Activated CD4-positive, alpha-beta T cell treated with anti-CD3 and anti-CD28 coated beads, Interleukin-2, amount 10 ng/mL, durations not matched to agents 24 days and 14 days (primary cell): ENCODE measurements around the gene SNTA1. TPM values are rescaled to one million over a fixed set of nuclear protein-coding genes. Genes with fewer than 3 reads are reported as not detected.
"Not testable (repeated sequence)": the region's sequence is repeated elsewhere in the genome, so short reads cannot be mapped to it uniquely, and the experiment has no call there.

ENCODE experiments used
- DNase-seq: peaks from one replicate; pipeline ENCODE4 v3.0.0; 2022
- H3K27ac Mint-ChIP-seq: one replicate; pipeline ENCODE4 v1.8.0; 2022; ENCODE audit warnings: mild to moderate bottlenecking, mixed read lengths
- H3K27me3 Mint-ChIP-seq: one replicate; pipeline ENCODE4 v1.8.0; 2022; ENCODE audit warnings: mixed read lengths
- H3K36me3 Mint-ChIP-seq: one replicate; pipeline ENCODE4 v1.8.0; 2022; ENCODE audit warnings: low read depth, mild to moderate bottlenecking, mixed read lengths
- H3K4me1 Mint-ChIP-seq: one replicate; pipeline ENCODE4 v1.8.0; 2021; ENCODE audit warnings: mixed read lengths
- H3K4me3 Mint-ChIP-seq: one replicate; pipeline ENCODE4 v1.8.0; 2022; ENCODE audit warnings: mild to moderate bottlenecking, moderate library complexity, mixed read lengths
- H3K9me3 Mint-ChIP-seq: one replicate; pipeline ENCODE4 v1.8.0; 2021; ENCODE audit warnings: mixed read lengths
- intact Hi-C: fragments of 100-400 bp; cut with micrococcal nuclease; formaldehyde crosslinking; loops from one replicate; pipeline ENCODE4 v1.15.1; 2023
- total RNA-seq: library from RNA; stranded (reverse); gene quantifications from 2 replicates; pipeline ENCODE4 v1.2.3, GENCODE V29; 2022

SNTA1 gene
- 0.91 and 1.0 TPM in 2 replicates for total RNA-seq

DNA sequence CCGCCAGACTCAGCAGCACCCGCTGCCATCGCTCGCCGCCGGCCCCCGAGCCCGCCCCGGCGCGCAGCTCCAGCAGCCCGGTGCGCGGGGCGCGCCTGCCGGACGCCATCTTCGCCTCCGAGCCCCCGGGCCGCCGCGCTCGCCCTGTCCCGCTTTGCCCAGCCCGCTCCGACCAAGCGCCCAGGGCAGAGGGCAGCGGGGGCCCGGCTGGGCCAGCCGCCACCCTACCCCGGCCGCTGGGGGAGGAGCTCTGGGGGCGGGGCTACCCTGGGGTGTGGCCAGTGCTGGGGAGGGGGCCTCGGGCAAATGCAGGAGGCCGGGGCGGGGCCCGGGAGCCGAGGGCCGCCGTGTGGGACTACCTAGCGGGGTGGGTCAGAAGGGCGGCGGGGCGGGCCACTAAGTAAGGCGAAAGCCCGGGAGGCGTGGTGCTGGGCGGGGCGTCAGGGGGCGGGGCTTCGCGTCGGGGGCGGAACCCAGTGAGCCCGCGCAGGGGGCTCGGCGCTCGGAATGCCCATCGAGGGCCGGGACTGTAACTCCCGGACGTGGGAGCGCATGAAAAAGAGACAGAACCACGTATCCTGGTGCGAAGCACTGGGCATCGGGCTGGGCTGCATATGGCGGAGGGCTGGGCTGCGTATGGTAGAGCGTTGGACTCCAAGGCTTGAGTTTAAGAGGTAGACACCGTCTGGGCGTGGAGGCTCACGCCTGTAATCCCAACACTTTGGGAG is at the start of gene SNTA1:
SNTA1 (minus strand) TSS at position 252 of the 728 bp plus-strand sequence; CDS start at position 109, 143 bp downstream.
- peak within 1 kb of the TSS; percentile 91 for H3K4me3 Mint-ChIP-seq
- H3K36me3 Mint-ChIP-seq, result no peaks in the 10 kb centered on the region
- H3K27me3 Mint-ChIP-seq, result peaks cover 13% of the 10 kb centered on the region
- DNase-seq, result peak; percentile 96
- peak within 1 kb of the TSS; percentile 72 for H3K27ac Mint-ChIP-seq
- intact Hi-C loops, result loop anchor here (1.0 to 5.0 kb wide), 3 partner anchors 46 to 549 kb away; partner anchors contain the start of genes ACTL10 and RALY
- H3K9me3 Mint-ChIP-seq, result no peaks in the 10 kb centered on the region
- H3K4me1 Mint-ChIP-seq, result peaks cover 16% of the 10 kb centered on the region

DNA sequence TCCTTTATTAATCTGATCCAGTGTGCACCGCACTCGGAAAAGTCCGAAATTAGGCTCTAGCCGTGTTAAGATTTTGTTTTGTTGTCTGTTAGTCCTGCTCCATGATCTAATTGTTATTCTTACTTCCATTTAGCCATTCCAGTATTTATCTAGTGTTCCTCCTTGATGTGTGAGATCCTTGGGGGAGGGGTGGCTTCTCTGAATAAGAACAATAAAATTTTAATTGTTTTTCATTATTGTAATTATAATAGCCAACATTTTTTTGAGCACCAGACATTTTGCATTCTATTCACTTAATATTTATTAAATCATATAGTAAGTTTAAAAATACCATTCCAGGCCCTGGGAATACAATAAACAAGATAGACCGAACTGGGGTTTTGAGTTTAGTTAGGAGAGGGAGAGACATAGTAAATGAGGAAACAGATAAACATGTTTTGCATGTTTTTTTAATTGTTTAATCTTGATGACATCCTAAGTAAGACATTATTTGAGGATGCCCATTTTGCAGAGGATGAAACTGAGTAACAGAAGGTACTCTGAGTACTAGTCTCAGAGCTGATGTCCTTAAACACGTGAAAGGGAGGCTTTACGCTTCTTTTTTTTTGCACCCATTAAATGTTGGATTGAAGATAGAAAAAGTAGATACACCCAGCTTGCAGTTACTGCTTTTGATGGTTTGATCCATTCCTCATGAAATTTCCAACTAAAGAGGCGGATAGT is 47.5 kb upstream of the SNTA1 start:
- H3K4me3 Mint-ChIP-seq, result peak overlapping the region; percentile 87
- no peaks in the 10 kb centered on the region for H3K27me3 Mint-ChIP-seq
- peaks cover 8% of the 10 kb centered on the region for H3K4me1 Mint-ChIP-seq
- DNase-seq, result no peak
- H3K9me3 Mint-ChIP-seq, result no peaks in the 10 kb centered on the region
- intact Hi-C loops, result loop anchor here (2.0 kb wide), 1 partner anchor 502 kb away; the partner anchor contains the start of gene RALY
- H3K27ac Mint-ChIP-seq, result peak overlapping the region; percentile 74
- peaks cover 6% of the 10 kb centered on the region for H3K36me3 Mint-ChIP-seq

- Mint-ChIP-seq H3K9me3 (no peaks in the 10 kb centered on the region), H3K27me3 (no peaks in the 10 kb centered on the region)
- no peak for DNase-seq
Observed at GRCh38 chr20:33490023-33490933, 46.7 kb upstream of the SNTA1 start, which contains the start of gene CBFA2T2. TSS of gene CBFA2T2 (plus strand) at chr20:33490096. CDS start at chr20:33490268, 172 bp downstream.

GRCh38 chr20:33489495-33490022 is 46.0 kb upstream of the SNTA1 start:
- no peaks in the 10 kb centered on the region for H3K27me3 Mint-ChIP-seq
- intact Hi-C loops, result loop anchor here (1.0 to 2.0 kb wide), 3 partner anchors 45 to 503 kb away; partner anchors contain the start of genes ACTL10 and RALY
- peak; percentile 100 for DNase-seq
- H3K4me1 Mint-ChIP-seq, result peaks cover 8% of the 10 kb centered on the region
- H3K36me3 Mint-ChIP-seq, result peaks cover 4% of the 10 kb centered on the region
- no peaks in the 10 kb centered on the region for H3K9me3 Mint-ChIP-seq
- peak overlapping the region; percentile 87 for H3K4me3 Mint-ChIP-seq
- H3K27ac Mint-ChIP-seq, result peak overlapping the region; percentile 92

More at GRCh38 chr20:33490023-33490933, 46.7 kb upstream of the SNTA1 start, which contains the start of gene CBFA2T2:
- Mint-ChIP-seq H3K4me1 (peaks cover 8% of the 10 kb centered on the region), H3K27ac (peak within 1 kb of the TSS; percentile 92), H3K4me3 (peak within 1 kb of the TSS; percentile 87), H3K36me3 (peaks cover 6% of the 10 kb centered on the region)
- intact Hi-C loops, result loop anchor here (2.0 kb wide), 1 partner anchor 503 kb away; the partner anchor contains the start of gene RALY

DNA sequence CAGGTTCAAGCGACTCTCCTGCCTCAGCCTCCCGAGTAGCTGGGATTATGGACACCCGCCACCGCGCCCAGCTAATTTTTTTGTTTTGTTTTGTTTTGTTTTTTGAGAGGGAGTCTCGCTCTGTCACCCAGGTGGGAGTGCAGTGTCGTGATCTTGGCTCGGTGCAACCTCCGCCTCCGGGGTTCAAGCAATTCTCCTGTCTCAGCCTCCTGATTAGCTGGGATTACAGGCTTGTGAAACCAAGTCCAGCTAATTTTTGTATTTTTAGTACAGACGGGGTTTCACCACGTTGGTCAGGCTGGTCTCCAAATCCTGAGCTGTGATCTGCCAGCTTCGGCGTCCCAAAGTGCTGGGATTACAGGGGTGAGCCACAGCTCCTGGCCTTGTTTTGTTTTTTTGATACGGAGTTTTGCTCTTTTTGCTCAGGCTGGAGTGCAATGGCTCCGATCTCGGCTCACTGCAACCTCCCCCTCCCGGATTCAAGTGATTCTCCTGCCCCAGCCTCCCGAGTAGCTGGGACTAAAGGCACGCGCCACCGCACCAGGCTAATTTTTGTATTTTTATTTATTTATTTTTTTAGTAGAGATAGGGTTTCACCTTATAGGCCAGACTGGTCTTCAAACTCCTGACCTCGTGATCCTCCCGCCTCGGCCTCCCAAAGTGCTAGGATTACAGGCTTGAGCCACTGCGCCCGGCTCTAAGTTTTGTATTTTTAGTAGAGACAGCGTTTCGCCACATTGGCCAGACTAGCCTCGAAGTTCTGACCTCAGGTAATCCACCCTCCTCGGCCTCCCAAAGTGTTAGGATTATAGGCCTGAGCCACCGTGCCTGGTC is 45.3 kb upstream of the SNTA1 start:
- not testable (repeated sequence) for H3K9me3 Mint-ChIP-seq, H3K36me3 Mint-ChIP-seq, H3K27me3 Mint-ChIP-seq, H3K27ac Mint-ChIP-seq, DNase-seq, H3K4me1 Mint-ChIP-seq
- intact Hi-C loops, result loop anchor here (1.0 kb wide), 2 partner anchors 45 to 177 kb away; partner anchors contain the start of gene ACTL10
- H3K4me3 Mint-ChIP-seq, result peak overlapping the region; percentile 87

DNA sequence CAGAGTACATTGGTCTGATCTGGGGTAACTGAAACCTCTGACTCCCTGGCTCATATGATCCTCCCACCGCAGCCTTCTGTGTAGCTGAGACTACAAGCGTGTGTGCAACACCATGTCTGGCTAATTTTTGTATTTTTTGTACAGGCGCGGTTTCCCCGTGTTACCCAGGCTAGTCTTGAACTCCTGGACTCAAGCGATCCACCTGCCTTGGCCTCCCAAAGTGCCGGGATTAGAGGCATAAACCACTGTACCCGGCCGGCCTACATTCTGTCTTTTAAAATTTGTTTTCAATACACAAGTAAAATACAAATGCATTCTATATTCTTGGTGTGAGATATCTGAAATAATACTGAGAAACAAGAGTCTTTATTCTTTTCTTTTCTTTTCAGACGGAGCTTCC is 44.6 kb upstream of the SNTA1 start:
- Mint-ChIP-seq H3K27me3 (no peaks in the 10 kb centered on the region), H3K4me3 (no peak overlapping the region), H3K27ac (no peak overlapping the region), H3K36me3 (peaks cover 3% of the 10 kb centered on the region), H3K4me1 (peaks cover 8% of the 10 kb centered on the region), H3K9me3 (no peaks in the 10 kb centered on the region)
- DNase-seq, result no peak
- intact Hi-C loops, result no loop called here

- H3K4me1 Mint-ChIP-seq, H3K4me3 Mint-ChIP-seq, H3K27me3 Mint-ChIP-seq, H3K36me3 Mint-ChIP-seq, H3K27ac Mint-ChIP-seq, intact Hi-C loops, H3K9me3 Mint-ChIP-seq, DNase-seq: not testable (repeated sequence)
Observed at GRCh38 chr20:33483186-33483585, 39.6 kb upstream of the SNTA1 start.

DNA sequence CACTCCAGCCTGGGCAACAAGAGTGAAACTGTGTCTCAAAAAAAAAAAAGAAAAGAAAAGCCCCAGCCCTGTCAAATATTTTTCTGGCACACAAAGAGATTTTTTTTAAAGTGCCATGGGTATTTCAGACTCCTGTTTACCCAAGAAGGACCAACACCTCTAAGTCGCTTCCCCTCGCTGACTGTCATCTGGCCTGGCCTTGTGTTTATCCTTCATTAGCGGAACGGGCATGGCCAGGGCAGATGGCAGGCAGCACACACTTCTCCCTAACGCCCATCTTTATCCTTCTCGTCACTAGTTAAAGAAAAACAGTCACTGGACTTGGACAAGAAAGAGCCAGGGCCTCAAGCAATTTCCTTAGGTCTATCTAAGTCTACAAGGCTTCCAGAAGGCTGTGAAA is 39.0 kb upstream of the SNTA1 start:
- DNase-seq, result no peak
- H3K27ac Mint-ChIP-seq, result no peak overlapping the region
- H3K27me3 Mint-ChIP-seq, result no peaks in the 10 kb centered on the region
- H3K9me3 Mint-ChIP-seq, result no peaks in the 10 kb centered on the region
- no peak overlapping the region for H3K4me3 Mint-ChIP-seq
- H3K36me3 Mint-ChIP-seq, result no peaks in the 10 kb centered on the region
- intact Hi-C loops, result no loop called here
- H3K4me1 Mint-ChIP-seq, result no peaks in the 10 kb centered on the region

DNA sequence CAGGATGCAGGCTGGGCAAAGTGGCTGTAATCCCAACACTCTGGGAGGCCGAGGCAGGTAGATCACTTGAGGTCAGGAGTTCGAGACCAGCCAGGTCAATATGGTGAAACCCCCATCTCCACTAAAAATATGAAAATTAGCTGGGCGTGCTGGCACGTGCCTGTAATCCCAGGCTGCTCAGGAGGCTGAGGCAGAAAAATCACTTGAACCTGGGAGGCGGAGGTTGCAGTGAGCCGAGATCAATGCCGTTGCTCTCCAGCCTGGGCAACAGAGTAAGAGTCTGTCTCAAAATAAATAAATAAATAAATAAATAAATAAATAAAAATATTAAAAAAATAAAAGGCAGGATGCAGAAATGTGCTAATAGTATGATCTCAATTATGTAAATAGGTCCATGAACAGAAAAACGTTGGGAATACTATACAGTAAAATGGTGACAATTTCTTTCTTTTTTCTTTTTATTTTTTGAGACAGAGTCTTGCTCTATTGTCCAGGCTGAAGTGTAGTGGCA is 37.9 kb upstream of the SNTA1 start:
- Mint-ChIP-seq H3K27me3 (no peaks in the 10 kb centered on the region), H3K27ac (no peak overlapping the region), H3K9me3 (no peaks in the 10 kb centered on the region), H3K36me3 (no peaks in the 10 kb centered on the region), H3K4me3 (no peak overlapping the region), H3K4me1 (no peaks in the 10 kb centered on the region)
- no peak for DNase-seq
- intact Hi-C loops, result no loop called here

- intact Hi-C loops, result no loop called here
- Mint-ChIP-seq H3K27me3 (no peaks in the 10 kb centered on the region), H3K4me3 (no peak overlapping the region), H3K9me3 (no peaks in the 10 kb centered on the region), H3K27ac (no peak overlapping the region), H3K4me1 (no peaks in the 10 kb centered on the region), H3K36me3 (no peaks in the 10 kb centered on the region)
- DNase-seq, result no peak
Observed at GRCh38 chr20:33480048-33480447, 36.5 kb upstream of the SNTA1 start.

DNA sequence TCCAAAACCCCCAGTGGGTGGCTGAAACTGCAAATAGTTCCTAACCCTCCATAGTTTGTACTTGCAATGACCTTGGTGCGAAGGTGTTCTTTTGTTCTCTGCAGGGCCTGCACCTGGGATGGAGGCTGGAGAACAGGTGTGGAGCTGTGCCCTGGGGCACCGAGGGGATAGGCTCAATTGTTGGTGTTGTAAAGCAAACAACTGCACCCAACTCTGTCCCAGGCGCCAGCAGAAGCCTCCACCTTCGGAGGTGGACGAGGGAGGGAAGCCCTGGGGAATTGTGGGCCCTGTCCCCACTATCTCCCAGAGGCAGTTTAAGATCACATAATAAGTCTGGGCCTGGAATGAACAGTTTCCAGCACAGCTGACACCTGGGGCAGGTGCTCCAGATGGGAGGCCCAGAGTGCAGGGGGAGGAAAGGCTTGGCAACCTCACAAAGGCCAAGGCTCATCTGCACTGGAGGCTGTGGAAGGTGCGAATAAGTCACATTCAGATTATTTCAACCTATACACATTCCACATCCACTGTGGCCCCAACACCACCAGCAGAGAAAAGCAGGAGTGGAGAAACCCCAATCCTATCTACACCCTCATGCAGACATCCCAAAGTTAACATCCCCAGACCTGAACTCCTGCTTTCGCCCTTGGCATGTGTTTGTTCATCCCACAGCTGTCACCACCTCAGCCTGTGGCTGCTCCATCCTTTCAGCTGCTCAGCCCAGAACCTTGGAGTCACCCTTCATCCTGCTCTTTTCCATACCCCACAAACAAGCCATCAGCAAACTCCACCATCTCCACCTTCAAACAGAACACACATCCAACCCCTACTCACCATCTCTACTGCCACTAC is 34.0 kb upstream of the SNTA1 start:
- Mint-ChIP-seq H3K4me3 (no peak overlapping the region), H3K27me3 (peaks cover 4% of the 10 kb centered on the region), H3K36me3 (no peaks in the 10 kb centered on the region), H3K27ac (no peak overlapping the region), H3K9me3 (no peaks in the 10 kb centered on the region), H3K4me1 (no peaks in the 10 kb centered on the region)
- intact Hi-C loops, result no loop called here
- DNase-seq, result no peak
